GM08714 (cell line): ENCODE results near the gene EPB41L4B.
"Not testable (repeated sequence)": the region's sequence is repeated elsewhere in the genome, so short reads cannot be mapped to it uniquely, and the experiment has no call there.

ENCODE experiments used
- H3K4me3 ChIP-seq: fragments of 200-500 bp; sonication (Bioruptor generic); 2 replicates; pipeline ENCODE4 v1.5.1; 2014; ENCODE audit warnings: mild to moderate bottlenecking, low read length, inconsistent platforms
- ZNF274 ChIP-seq: IDR thresholded peaks from 2 replicates; pipeline ENCODE4 v1.6.1; 2012; ENCODE audit warnings: mild to moderate bottlenecking, low read depth, low read length

EPB41L4B gene

DNA sequence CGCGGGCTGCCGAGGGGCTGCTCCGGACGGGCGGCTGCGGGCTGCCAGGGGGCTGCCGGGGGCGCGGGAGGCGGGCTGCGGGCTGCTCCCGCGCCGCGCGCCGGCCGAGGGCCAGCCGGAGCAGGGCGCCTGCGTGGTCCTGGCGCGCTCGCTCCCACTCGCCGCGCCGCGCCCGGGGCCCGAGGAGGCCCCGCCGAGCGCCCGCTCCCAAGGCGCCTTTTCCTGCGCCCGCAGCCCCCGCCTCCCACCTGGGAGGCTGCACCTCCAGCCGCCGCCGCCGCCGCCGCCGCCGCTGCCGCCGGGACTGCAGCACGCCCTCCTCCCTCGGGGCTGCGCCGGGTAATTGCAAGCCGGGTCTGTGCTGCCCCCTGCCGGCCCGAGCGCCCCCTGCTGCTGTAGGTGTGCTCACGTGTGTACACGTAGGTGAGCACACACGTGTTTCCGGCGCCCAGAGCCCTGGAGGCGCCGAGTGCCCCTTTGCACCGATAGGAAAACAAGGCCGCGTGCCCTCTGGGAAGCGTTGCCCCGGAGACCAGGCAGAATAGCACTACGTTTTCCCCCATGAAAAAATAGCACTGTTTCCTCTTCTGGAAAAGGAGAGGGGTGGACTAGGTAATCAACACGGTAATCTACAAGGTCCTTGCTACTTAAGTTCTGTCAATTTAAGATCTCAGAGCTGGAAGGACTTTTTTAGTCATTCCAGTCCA is at the start of gene EPB41L4B:
TSS of gene EPB41L4B (minus strand) at position 318 of the 707 bp plus-strand sequence. CDS start 613 bp downstream, outside the sequence.
- H3K4me3 ChIP-seq, result no peak within 1 kb of the TSS
- TF ChIP-seq ZNF274, result no peak

DNA sequence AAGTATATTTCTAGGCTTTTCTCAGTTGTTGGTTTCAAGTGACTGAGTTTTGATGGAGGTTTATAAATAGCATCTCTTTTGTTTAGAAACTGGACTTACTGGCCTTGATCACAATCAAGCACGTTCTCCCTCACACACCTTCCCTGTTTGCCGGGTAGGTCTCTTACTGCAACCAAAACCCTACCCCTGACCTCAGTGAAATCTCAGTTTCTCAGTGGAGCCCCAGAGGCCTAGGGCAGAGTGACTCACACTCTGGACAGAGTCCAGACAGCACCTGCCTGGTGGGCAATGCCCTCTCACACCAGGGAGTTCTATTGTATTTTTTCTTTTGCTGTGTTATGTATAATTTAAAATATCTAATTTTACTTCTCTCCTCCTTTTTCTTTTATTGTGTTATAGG is 48.4 kb upstream of the EPB41L4B start:
- H3K4me3 ChIP-seq, result no peak overlapping the region
- no peak for TF ChIP-seq ZNF274

DNA sequence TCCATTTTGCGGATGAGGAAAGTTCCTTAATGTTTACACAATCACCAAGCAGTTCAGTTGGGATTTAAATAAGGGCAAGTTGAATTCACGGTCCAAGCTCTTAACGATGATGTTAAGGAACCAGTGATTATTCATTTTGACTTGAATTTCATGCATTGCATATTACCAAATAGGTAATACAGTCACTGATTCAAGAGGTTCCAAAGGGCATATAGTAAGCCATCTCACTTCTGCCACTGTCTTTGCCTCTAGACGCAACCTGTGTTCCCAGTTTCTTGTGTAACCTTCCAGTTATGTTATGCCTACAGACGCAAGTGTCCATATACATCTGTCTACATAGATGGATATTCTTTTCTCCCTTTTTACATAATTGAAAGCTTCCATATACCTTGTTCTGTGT is 39.9 kb upstream of the EPB41L4B start:
- TF ChIP-seq ZNF274, result no peak
- H3K4me3 ChIP-seq, result no peak overlapping the region

DNA sequence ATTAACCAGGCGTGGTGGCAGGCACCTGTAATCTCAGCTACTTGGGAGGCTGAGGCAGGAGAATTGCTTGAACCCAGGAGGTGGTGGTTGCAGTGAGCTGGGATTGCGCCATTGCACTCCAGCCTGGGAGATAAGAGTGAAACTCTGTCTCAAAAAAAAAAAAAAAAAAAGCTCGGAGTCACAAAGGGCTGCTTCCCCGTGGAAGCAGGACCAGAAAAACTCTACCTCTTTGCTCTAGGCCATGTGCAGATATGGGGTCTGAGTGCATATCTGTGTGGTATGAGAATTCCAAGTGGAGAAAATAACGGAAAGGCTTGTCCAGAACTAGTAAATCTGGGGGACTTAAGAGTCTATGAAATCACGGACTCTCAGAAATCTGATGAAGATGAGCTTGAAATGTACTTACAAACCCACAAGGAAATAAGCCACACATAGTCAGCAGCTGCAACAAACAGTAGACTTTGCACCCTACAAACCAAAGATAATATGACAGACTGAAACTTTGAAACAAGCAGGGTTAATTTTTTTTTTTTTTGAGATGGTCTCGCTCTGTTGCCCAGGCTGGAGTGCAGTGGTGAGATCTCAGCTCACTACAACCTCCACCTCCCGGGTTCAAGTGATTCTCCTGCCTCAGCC is 38.2 kb upstream of the EPB41L4B start:
- H3K4me3 ChIP-seq, result not testable (repeated sequence)

- H3K4me3 ChIP-seq, result no peak overlapping the region
- TF ChIP-seq ZNF274, result no peak
Observed at GRCh38 chr9:109355564-109356297, 34.9 kb upstream of the EPB41L4B start.

GRCh38 chr9:109354190-109354589 is 33.3 kb upstream of the EPB41L4B start:
- no peak overlapping the region for H3K4me3 ChIP-seq
- no peak for TF ChIP-seq ZNF274

- TF ChIP-seq ZNF274, result no peak
- no peak overlapping the region for H3K4me3 ChIP-seq
Observed at GRCh38 chr9:109351032-109351431, 30.2 kb upstream of the EPB41L4B start.

DNA sequence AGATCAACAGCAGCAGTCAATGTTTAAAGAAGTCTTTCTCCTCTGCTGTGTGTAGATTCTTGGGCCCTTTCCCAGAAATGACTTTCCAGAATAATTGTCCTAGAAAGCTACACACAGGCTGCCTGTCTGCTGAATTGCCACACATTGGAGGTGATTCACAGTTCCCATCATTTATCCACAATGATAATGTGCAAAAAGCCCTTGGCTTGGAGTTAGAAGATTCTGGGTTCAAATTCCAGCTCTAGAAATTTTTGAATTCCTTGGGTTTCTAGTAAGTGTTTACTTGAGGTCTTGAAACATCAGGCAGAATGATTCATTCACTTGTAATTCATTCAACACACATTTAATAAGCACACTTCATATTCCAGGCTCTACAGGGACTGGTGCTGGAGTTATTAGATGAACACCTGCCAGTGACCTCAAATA is 28.6 kb upstream of the EPB41L4B start:
- TF ChIP-seq ZNF274, result no peak
- no peak overlapping the region for H3K4me3 ChIP-seq

DNA sequence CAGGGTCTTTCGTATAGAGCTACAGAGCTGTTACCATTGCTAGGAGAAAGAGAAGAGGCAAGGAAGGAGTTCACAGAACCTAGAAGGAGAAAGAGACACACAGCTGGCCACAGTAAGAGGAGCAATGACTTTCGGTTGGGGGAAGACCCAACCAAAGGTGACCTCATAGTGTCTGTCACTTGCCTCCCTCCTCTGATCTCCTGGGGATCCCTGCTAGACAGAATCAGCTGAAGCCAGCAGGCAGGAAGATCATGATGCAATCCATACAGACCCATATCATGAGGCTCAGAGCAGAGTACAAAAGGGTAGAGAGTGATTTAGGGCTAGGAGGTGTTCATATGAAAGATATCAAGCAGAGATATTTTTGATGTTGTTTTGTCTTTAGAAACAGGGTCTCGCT is 26.0 kb upstream of the EPB41L4B start:
- no peak overlapping the region for H3K4me3 ChIP-seq
- no peak for TF ChIP-seq ZNF274

DNA sequence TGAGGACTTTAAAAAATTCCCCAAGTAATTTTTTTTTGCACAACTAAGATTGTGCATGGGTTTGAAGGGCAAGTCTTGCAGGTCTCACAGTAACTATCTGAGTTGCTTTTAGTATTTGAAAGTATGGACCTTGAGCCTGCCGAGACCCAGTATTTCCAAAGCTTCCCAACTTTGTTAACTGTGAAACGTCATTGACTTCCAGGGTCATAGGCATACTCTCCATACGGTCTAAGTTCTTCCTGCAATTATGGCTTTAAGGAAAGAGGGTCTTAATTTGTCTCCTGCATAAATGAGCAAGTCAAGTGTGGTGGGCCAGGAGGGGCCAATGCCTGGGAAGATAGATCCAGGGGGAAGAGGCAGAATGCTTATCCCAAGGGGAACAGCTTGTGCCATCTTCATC is 24.0 kb upstream of the EPB41L4B start:
- H3K4me3 ChIP-seq, result no peak overlapping the region

DNA sequence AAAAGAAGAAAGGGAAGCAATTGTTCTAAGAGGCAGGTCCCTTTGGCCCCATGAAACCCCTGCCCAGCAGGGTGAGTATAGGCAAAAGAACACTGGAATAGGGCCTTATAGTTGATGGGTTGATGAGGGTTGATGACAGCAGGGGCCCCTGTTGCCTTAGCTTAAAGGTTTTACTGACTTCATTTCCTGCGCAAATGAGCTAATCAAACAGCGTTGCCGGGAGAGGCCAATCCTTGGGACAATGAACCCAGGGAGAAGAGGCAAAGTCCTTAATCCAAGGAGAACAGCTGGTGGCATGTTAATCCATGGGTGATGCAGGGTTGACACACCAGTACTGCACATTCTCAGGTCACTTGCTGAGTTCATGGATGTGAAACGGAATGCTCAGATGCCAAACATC is 22.0 kb upstream of the EPB41L4B start:
- TF ChIP-seq ZNF274, result no peak

More for the DNA sequence above, 24.0 kb upstream of the EPB41L4B start:
- TF ChIP-seq ZNF274, result no peak

DNA sequence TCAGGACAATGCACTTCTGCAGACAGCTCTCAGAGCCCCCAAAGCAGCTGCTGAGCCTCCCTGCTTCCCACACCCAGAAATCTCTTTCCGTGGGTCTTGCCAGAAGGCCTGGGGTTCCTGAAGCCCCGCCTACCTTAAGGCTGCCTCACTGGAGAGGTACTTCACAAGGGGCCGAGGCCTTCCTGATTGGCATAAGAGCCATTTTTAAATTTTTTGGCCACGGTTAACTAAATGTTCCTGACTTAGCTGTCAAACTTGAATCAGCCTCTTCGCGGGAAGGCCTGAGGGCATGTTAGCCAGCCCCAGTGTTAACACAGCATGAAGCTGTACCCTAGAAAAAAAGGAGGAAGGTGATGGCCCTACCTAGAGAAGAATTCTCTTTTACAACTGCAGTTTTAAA is 20.7 kb upstream of the EPB41L4B start:
- no peak overlapping the region for H3K4me3 ChIP-seq
- no peak for TF ChIP-seq ZNF274

More for the DNA sequence above, 22.0 kb upstream of the EPB41L4B start:
- H3K4me3 ChIP-seq, result no peak overlapping the region

DNA sequence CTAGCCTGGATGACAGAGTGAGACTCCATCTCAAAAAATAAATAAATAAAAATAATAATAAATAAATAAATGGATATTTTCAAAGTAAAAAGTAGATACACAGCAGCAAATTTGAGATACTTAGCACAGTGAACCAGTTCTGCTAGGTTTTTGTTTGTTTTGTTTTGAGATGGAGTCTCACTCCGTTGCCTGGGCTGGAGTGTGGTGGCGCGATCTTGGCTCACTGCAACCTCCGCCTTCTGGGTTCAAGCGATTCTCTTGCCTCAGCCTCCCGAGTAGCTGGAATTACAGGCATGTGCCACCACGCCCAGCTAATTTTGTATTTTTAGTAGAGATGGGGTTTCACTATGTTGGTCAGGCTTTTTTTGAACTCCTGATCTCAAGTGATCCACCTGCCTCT is 20.1 kb upstream of the EPB41L4B start:
- not testable (repeated sequence) for H3K4me3 ChIP-seq

DNA sequence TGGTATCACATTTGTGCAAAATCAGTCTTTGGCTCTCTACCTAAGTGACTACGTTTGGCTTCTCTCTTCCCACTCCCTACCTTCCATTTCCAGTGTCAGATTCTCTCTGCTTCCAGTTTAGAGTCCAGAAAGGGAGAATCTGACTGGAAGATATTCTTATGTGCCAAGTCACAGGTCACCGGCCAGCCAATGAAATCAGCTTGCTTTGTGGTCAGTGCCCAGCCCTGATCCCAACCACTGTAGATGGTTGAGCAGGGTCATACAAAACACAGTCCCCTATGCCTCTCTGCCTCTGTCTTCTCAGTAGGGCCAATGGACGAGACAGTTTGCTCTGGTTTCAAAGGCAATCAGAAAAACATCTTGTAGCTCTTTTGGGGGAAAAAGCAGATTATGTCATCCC is 15.6 kb upstream of the EPB41L4B start:
- TF ChIP-seq ZNF274, result no peak
- H3K4me3 ChIP-seq, result no peak overlapping the region

DNA sequence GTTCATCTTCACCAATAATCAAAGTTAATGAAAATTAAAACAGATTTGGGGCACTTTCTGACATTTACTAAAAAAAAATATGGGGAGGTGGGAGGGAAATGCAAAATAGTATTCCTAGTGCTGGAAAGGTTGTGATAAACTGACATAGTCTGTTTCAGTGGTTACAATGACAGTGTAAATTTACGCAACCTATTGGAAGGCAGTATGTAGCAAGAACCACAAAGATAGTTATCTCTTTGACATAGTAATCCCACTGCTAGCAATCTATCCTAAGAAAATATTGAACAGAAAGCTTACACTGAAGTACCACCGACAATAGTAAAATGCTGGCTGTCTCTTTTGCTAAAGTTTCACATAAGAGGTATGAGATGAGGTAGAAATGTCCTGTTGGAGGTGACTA is 15.1 kb upstream of the EPB41L4B start:
- no peak for TF ChIP-seq ZNF274
- no peak overlapping the region for H3K4me3 ChIP-seq
